Esophagus muscularis mucosa (tissue), 4 donors: ENCODE measurements around the gene KIR2DL4. TPM values are rescaled to one million over a fixed set of nuclear protein-coding genes. Genes with fewer than 3 reads are reported as not detected.
"Not testable (repeated sequence)": the region's sequence is repeated elsewhere in the genome, so short reads cannot be mapped to it uniquely, and the experiment has no call there.

ENCODE experiments used
- DNase-seq: peaks from one replicate; pipeline ENCODE4 v3.0.0-alpha.2; 2017; ENCODE audit errors: extremely low spot score
- H3K27ac ChIP-seq, 4 donors: fragments of 200-600 bp; sonication (generic); replicated peaks in 1 of 4; 1 replicate in 3 of 4; 2 replicates in 1 of 4; pipeline ENCODE4 v1.5.1; 2016 to 2019; ENCODE audit warnings: mild to moderate bottlenecking in 1 of 4
- H3K27me3 ChIP-seq, 4 donors: fragments of 200-600 bp; sonication (generic); one replicate each; pipeline versions ENCODE4 v1.5.1 to v1.6.0; 2016 to 2019
- H3K36me3 ChIP-seq, 4 donors: fragments of 200-600 bp; sonication (generic); one replicate each; pipeline ENCODE4 v1.5.1; 2016 to 2019
- H3K4me1 ChIP-seq, 4 donors: fragments of 200-600 bp; sonication (generic); one replicate each; pipeline ENCODE4 v1.5.1; 2016 to 2019
- H3K4me3 ChIP-seq, 4 donors: fragments of 200-600 bp; sonication (generic); 1 replicate in 2 of 4; 2 replicates in 2 of 4; pipeline ENCODE4 v1.5.1; 2016 to 2019; ENCODE audit warnings: mild to moderate bottlenecking in 4 of 4, moderate library complexity in 1 of 4
- H3K9me3 ChIP-seq, 4 donors: fragments of 200-600 bp; sonication (generic); 1 replicate in 3 of 4; 2 replicates in 1 of 4; pipeline ENCODE4 v1.5.1; 2016 to 2019
- EP300 ChIP-seq: sonication (generic); formaldehyde crosslinking; IDR thresholded peaks from one replicate; pipeline ENCODE4 v1.6.1; 2017; ENCODE audit warnings: antibody characterized with exemption
- POLR2A ChIP-seq: fragments of 450-650 bp; IDR thresholded peaks from one replicate; pipeline ENCODE4 v1.6.1; 2017; ENCODE audit warnings: antibody characterized with exemption, moderate library complexity, mild to moderate bottlenecking, low read depth
- POLR2AphosphoS5 ChIP-seq, 2 donors: sonication (generic); formaldehyde crosslinking; IDR thresholded peaks; one replicate each; pipeline ENCODE4 v1.6.1; 2017; ENCODE audit warnings: antibody characterized with exemption in 2 of 2
- WGBS: methylation state at CpG from one replicate; pipeline ENCODE4 v1.1.5; 2018; 5-methylcytosine and 5-hydroxymethylcytosine counted together
- intact Hi-C: fragments of 100-400 bp; cut with DNase I; formaldehyde crosslinking; loops from one replicate; pipeline ENCODE4 v1.15.1; 2023
- total RNA-seq, 4 donors: library from RNA; depleted of rRNA; stranded (reverse); fragments of >200 nt; gene quantifications; one replicate each; pipeline versions ENCODE4 v1.1.0 to v1.2.1, GENCODE V29; 2016
- TF ChIP-seq, protein P1 (sequence below), 3 experiments: fragments of 200-600 bp in 2 of 3; fragments of 450-650 bp in 1 of 3; sonication (generic) in 2 of 3; IDR thresholded peaks; one replicate each; pipeline ENCODE4 v1.5.1; 2017 to 2019; ENCODE audit warnings: antibody characterized with exemption in 3 of 3, mild to moderate bottlenecking in 2 of 3, moderate library complexity in 1 of 3

Gene KIR2DL4
- total RNA-seq, 4 donors from 2014 or later: not detected

DNA sequence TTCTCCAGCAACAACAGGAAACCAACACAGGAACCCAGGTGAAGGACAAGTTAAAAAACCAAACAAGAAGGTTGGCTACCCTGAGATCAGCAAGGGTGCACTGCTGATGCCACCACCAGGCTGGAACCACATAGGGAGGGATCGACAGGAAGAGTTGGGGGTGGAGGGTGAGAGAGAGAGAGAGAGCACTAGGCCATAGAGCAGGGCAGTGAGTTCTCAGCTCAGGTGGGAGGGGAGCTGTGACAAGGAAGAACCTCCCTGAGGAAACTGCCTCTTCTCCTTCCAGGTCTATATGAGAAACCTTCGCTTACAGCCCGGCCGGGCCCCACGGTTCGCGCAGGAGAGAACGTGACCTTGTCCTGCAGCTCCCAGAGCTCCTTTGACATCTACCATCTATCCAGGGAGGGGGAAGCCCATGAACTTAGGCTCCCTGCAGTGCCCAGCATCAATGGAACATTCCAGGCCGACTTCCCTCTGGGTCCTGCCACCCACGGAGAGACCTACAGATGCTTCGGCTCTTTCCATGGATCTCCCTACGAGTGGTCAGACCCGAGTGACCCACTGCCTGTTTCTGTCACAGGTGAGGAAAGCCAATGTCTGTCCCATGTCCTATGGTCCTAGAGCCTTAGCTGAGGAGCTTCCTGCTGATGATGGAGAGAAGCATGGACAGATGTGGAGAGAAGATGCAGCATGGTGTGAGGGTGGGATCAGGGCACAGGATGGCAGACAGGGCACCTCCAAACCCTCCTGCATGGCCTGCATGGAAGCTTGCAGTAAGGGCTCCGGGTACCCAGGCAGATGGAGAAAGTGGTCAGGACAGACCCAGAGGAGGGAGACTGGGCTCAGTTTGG, 2.5 kb downstream of the KIR2DL4 start:
- Histone ChIP-seq H3K4me3 (no peak overlapping the region), H3K9me3 (no peaks in the 10 kb centered on the region), H3K4me1 (no peaks in the 10 kb centered on the region), H3K27me3 (peaks cover 0 to 30% (median 0%) of the 10 kb centered on the region in 4 donors), H3K36me3 (no peaks in the 10 kb centered on the region), H3K27ac (no peak overlapping the region)
- WGBS: 77% methylated on average over 10 of the region's 14 CpGs
- intact Hi-C loops: no loop called here
- TF ChIP-seq POLR2AphosphoS5 (IDR thresholded peaks at IDR 0.05) (no peak), POLR2A (no peak), EP300 (no peak)
- TF ChIP-seq, protein P1, sequence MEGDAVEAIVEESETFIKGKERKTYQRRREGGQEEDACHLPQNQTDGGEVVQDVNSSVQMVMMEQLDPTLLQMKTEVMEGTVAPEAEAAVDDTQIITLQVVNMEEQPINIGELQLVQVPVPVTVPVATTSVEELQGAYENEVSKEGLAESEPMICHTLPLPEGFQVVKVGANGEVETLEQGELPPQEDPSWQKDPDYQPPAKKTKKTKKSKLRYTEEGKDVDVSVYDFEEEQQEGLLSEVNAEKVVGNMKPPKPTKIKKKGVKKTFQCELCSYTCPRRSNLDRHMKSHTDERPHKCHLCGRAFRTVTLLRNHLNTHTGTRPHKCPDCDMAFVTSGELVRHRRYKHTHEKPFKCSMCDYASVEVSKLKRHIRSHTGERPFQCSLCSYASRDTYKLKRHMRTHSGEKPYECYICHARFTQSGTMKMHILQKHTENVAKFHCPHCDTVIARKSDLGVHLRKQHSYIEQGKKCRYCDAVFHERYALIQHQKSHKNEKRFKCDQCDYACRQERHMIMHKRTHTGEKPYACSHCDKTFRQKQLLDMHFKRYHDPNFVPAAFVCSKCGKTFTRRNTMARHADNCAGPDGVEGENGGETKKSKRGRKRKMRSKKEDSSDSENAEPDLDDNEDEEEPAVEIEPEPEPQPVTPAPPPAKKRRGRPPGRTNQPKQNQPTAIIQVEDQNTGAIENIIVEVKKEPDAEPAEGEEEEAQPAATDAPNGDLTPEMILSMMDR (IDR thresholded peaks at IDR 0.05): no peak
- no peak for DNase-seq

DNA sequence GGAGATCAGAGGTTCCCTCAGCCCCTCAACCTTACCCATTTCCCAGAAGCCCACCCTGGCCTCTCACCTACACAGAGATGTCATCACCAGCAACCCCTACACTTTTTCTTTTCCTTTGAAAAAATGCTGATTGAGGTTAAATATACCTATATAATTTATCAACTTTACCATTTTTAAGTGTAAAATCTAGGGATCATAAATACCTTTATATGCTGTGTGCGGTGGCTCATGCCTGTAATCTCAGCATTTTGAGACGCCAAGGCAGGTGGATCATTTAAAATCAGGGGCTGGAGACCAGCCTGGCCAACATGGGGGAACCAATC, 3.1 kb downstream of the KIR2DL4 start:
- Histone ChIP-seq H3K4me3 (no peak overlapping the region), H3K27me3 (peaks cover 0 to 30% (median 0%) of the 10 kb centered on the region in 4 donors), H3K27ac (no peak overlapping the region), H3K9me3 (no peaks in the 10 kb centered on the region), H3K36me3 (no peaks in the 10 kb centered on the region), H3K4me1 (no peaks in the 10 kb centered on the region)
- TF ChIP-seq, protein P1 (IDR thresholded peaks at IDR 0.05): no peak
- TF ChIP-seq EP300: no peak
- no peak for TF ChIP-seq POLR2AphosphoS5 (IDR thresholded peaks at IDR 0.05)
- TF ChIP-seq POLR2A: no peak
- WGBS: 59% methylated on average over 2 of the region's 2 CpGs
- DNase-seq: peak; percentile 3
- intact Hi-C loops: no loop called here

DNA sequence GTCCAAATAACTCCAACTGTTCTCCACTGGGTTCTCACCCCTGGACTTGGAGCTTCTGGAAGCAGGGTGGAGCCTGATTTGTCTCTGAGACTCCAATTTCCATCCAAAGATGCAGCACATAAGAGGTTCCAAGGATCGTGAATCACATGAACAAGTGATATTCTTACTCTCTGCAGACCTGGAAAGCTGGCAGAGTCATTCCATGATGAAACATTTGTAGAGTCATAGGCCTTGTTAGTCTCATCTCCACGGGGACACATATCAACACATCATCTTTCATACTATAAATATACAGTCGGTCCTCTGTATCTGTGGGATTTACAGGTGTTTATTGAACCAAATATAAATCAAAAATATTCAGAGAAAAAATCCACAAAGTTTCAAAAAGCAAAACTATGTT, 11.2 kb downstream of the KIR2DL4 start:
- H3K9me3 ChIP-seq, DNase-seq, H3K4me3 ChIP-seq, H3K36me3 ChIP-seq, H3K4me1 ChIP-seq, H3K27ac ChIP-seq, intact Hi-C loops: not testable (repeated sequence)
- WGBS: 68% methylated on average over 3 of the region's 3 CpGs
- peaks cover 0 to 16% (median 0%) of the 10 kb centered on the region in 4 donors for H3K27me3 ChIP-seq

GRCh38 chr19:54816251-54816650, 12.8 kb downstream of the KIR2DL4 start, which contains the start of gene KIR3DL1:
KIR3DL1 (plus strand) TSS chr19:54816468.
- H3K36me3 ChIP-seq, H3K4me3 ChIP-seq, intact Hi-C loops, H3K4me1 ChIP-seq, DNase-seq, H3K27ac ChIP-seq, H3K9me3 ChIP-seq: not testable (repeated sequence)
- H3K27me3 ChIP-seq: peaks cover 0 to 23% (median 0%) of the 10 kb centered on the region in 4 donors
- 90% methylated on average over 15 of the region's 17 CpGs for WGBS

DNA sequence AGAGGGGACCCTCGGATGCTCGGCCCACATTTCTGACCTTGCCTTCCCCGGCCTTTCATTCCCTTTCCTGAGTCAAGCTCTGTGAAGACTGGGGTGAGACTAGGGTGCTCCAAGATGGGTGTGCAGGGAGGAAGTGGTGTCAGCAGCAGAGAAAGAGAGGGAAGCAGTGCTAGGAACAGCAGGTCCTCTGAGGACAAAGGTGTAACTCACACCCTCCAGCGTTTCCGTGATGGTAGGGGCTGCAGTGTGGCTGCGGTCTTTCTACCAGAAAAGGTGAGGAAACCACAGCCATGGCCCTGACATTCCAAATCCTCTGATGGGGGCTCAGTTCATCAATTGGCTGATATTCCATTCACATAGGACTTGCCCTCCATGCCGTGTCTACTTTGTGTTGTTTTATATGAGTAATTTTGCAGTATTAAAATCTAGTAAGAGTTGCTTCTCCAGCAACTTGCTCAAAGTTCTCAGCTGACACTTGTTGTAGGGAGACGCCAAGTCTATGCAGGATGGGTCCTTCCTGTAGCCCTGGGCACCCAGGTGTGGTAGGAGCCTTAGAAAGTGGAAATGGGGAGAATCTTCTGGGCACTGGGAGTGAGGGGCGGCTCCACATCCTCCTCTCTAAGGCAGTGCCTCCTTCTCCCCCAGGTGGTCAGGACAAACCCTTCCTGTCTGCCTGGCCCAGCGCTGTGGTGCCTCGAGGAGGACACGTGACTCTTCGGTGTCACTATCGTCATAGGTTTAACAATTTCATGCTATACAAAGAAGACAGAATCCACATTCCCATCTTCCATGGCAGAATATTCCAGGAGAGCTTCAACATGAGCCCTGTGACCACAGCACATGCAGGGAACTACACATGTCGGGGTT, 14.5 kb downstream of the KIR2DL4 start:
- DNase-seq: no peak
- Histone ChIP-seq H3K36me3 (no peaks in the 10 kb centered on the region), H3K9me3 (no peaks in the 10 kb centered on the region), H3K4me1 (no peaks in the 10 kb centered on the region), H3K27me3 (peaks cover 0 to 20% (median 0%) of the 10 kb centered on the region in 4 donors), H3K27ac (no peak overlapping the region), H3K4me3 (no peak overlapping the region)
- WGBS: 86% methylated on average over 13 of the region's 15 CpGs
- TF ChIP-seq, protein P1 (IDR thresholded peaks at IDR 0.05): no peak
- no peak for TF ChIP-seq POLR2AphosphoS5 (IDR thresholded peaks at IDR 0.05)
- no peak for TF ChIP-seq EP300
- no peak for TF ChIP-seq POLR2A
- intact Hi-C loops: no loop called here

DNA sequence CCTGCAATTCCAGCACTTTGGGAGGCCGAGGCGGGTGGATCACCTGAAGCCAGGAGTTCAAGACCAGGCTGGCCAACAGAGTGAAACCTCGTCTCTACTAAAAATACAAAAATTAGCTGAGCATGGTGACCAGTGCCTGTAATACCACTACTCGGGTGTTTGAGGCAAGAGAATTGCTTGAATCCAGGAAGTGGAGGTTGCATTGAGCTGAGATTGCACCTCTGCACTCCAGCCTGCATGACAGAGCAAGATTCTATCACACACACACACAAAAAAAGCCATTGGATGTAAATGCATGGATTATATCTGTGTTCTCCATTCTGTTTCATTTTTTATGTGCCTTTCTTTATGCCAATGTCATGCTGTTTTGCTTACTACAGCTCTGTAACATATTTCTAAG, 21.0 kb downstream of the KIR2DL4 start:
- H3K9me3 ChIP-seq, H3K27me3 ChIP-seq, H3K27ac ChIP-seq, H3K4me1 ChIP-seq, intact Hi-C loops, H3K36me3 ChIP-seq, DNase-seq, H3K4me3 ChIP-seq: not testable (repeated sequence)
- WGBS: 62% methylated on average over 4 of the region's 4 CpGs

DNA sequence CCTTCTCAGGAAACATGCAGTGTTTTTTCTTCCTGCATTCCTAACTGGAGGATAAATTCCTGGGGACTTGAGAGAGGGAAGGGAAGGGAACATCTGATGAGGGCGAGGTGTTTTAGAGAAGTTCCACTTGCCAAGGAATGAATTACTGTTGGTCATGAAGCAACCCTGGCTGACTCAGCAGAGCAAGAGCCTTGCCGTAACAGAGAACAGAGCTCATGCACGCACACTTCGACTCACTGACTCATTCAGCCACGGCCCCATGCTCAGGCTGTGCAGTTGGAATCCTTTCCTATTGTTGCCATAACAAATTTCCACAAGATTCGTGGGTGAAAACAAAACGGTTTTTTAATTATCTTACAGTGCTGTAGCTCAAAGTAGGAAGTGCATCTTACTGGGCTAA, 21.9 kb downstream of the KIR2DL4 start:
- H3K27me3 ChIP-seq, intact Hi-C loops, H3K36me3 ChIP-seq, H3K9me3 ChIP-seq, H3K4me3 ChIP-seq, H3K4me1 ChIP-seq, H3K27ac ChIP-seq, DNase-seq: not testable (repeated sequence)
- WGBS: 28% methylated on average over 6 of the region's 7 CpGs

DNA sequence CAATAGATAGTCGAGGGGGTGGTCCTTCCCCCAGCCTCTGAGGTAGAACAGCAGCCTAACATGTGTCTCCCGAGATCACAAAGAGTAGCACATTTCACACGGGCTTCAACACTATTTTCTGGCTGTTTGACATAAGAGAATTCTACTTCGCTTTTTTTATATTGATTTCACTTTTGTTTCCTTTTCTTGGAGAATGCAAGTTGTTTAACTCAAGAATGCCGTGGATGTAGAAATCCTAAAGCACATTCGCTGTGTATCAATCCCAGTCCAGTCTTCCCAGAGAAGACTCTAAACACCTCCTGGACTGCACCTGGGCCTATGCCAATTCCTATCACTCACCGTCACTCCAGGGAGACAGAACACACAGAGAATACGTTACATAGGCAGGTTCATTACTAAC, 24.7 kb downstream of the KIR2DL4 start:
- H3K36me3 ChIP-seq, H3K4me3 ChIP-seq, H3K4me1 ChIP-seq, DNase-seq, intact Hi-C loops, H3K9me3 ChIP-seq, H3K27me3 ChIP-seq, H3K27ac ChIP-seq: not testable (repeated sequence)
- WGBS: 72% methylated on average over 7 of the region's 8 CpGs

DNA sequence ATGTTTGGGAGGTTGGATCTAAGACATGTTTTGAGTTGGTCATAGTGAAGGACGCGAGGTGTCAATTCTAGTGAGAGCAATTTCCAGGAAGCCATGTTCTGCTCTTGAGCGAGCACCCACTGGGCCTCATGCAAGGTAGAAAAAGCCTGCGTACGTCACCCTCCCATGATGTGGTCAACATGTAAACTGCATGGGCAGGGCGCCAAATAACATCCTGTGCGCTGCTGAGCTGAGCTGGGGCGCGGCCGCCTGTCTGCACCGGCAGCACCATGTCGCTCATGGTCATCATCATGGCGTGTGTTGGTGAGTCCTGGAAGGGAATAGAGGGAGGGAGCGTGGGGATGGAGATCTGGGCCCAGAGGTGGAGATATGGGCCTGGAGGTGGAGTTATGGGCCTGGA, 29.1 kb downstream of the KIR2DL4 start, which contains the start of gene KIR2DS4:
Gene KIR2DS4, plus strand, starts transcription at position 181 of the 400 bp plus-strand sequence.
- DNase-seq, H3K36me3 ChIP-seq, H3K4me3 ChIP-seq, H3K27ac ChIP-seq, H3K27me3 ChIP-seq, H3K9me3 ChIP-seq, H3K4me1 ChIP-seq, intact Hi-C loops: not testable (repeated sequence)
- WGBS: 93% methylated on average over 14 of the region's 14 CpGs
